WERI-Rb-1 (cell line): ENCODE data around the gene TMEM229B.

ENCODE experiments used
- DNase-seq: peaks from one replicate; pipeline ENCODE4 v3.0.0-alpha.2; 2020
- H3K27ac ChIP-seq: fragments of 250-450 bp; sonication (Bioruptor Pico); 2 replicates; pipeline ENCODE4 v1.5.1; 2020; ENCODE audit warnings: mild to moderate bottlenecking, moderate library complexity
- H3K27me3 ChIP-seq: fragments of 250-450 bp; sonication (Bioruptor Pico); 2 replicates; pipeline ENCODE4 v1.5.1; 2021; ENCODE audit warnings: mild to moderate bottlenecking, low read depth, moderate library complexity; ENCODE audit not compliant: insufficient read depth, severe bottlenecking
- H3K36me3 ChIP-seq: fragments of 250-450 bp; sonication (Bioruptor Pico); 2 replicates; pipeline ENCODE4 v1.5.1; 2020; ENCODE audit warnings: mild to moderate bottlenecking, moderate library complexity
- H3K4me3 ChIP-seq: 2 replicates; pipeline ENCODE4 v1.5.1; 2011; ENCODE audit warnings: low read depth, mild to moderate bottlenecking, control low read depth, low read length
- H3K9me3 ChIP-seq: fragments of 250-450 bp; sonication (Bioruptor Pico); 2 replicates; pipeline ENCODE4 v1.5.1; 2021; ENCODE audit warnings: mild to moderate bottlenecking, moderate library complexity; ENCODE audit not compliant: severe bottlenecking
- TF ChIP-seq, protein P1 (sequence below): IDR thresholded peaks from 2 replicates; pipeline ENCODE4 v1.5.1; 2011; ENCODE audit warnings: low read depth, mild to moderate bottlenecking, control low read depth, inconsistent platforms, low read length

The TMEM229B gene

DNA sequence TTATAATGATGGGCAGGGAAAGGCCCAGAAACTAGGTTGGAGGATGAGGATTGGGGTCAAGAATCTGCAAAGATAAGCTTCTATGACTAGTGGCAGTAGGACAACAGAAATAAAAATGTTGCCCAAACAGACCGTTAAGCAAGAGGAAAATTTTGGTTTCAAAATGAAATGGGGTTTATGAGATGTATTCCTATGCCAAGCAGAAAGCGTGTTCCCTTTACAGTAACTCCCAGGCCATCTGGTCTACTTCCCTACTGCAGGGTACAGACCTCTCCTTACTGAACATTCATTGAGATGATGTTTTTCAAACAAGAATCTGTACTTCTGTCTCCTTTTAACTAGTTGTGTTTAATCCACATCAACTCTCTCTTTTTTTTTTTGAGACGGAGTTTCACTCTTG lies 20.4 kb upstream of the TMEM229B start:
- H3K27me3 ChIP-seq: no peaks in the 10 kb centered on the region
- DNase-seq: no peak
- no peaks in the 10 kb centered on the region for H3K36me3 ChIP-seq
- no peak overlapping the region for H3K4me3 ChIP-seq
- TF ChIP-seq, protein P1, sequence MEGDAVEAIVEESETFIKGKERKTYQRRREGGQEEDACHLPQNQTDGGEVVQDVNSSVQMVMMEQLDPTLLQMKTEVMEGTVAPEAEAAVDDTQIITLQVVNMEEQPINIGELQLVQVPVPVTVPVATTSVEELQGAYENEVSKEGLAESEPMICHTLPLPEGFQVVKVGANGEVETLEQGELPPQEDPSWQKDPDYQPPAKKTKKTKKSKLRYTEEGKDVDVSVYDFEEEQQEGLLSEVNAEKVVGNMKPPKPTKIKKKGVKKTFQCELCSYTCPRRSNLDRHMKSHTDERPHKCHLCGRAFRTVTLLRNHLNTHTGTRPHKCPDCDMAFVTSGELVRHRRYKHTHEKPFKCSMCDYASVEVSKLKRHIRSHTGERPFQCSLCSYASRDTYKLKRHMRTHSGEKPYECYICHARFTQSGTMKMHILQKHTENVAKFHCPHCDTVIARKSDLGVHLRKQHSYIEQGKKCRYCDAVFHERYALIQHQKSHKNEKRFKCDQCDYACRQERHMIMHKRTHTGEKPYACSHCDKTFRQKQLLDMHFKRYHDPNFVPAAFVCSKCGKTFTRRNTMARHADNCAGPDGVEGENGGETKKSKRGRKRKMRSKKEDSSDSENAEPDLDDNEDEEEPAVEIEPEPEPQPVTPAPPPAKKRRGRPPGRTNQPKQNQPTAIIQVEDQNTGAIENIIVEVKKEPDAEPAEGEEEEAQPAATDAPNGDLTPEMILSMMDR: no peak
- no peaks in the 10 kb centered on the region for H3K9me3 ChIP-seq
- H3K27ac ChIP-seq: no peak overlapping the region

DNA sequence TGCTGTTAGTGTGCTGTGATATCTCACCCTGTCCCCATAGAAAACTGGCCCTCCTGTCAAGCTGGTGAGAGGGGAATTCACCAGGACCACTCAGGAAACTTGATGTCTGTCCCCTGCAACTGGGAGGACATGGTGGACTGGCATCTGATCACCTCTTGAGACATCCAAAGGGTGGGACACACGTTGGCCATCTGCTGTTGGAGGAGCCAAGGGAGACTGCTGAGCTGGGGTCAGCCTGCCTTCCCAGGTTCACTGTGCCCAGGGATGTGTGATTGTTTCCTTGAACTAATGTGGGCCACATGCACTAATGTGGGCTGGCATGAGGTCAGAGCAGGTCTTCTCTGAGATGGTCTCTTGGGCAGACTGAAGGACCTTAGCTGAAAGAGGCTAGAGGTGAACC lies 16.7 kb upstream of the TMEM229B start:
- Histone ChIP-seq H3K9me3 (no peaks in the 10 kb centered on the region), H3K4me3 (no peak overlapping the region)
- TF ChIP-seq, protein P1: no peak

DNA sequence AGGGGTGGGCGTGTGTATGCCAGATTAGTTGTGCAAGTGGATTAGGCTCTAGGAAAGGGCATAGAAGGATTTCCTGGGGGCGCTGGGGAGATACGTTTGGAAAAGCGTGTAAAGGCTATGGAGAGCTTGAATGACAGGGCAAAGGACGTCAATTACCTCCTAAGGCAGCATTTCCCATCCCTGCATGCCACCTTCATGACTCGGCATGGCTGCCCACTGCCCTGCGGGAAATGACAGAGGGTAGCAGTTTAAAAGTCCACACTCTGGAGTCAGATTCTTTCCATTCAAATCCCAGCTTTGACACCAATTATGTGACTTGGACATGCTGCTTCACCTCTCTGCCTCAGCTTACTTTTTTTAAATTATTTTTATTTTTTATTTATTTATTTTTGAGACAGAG lies 14.8 kb upstream of the TMEM229B start:
- Histone ChIP-seq H3K27me3 (no peaks in the 10 kb centered on the region), H3K27ac (no peak overlapping the region), H3K4me3 (peak overlapping the region; percentile 31), H3K36me3 (no peaks in the 10 kb centered on the region), H3K9me3 (no peaks in the 10 kb centered on the region)
- peak; percentile 63 for DNase-seq
- TF ChIP-seq, protein P1: no peak

More for the DNA sequence above, 16.7 kb upstream of the TMEM229B start:
- Histone ChIP-seq H3K27ac (no peak overlapping the region), H3K36me3 (no peaks in the 10 kb centered on the region), H3K27me3 (no peaks in the 10 kb centered on the region)
- DNase-seq: no peak

DNA sequence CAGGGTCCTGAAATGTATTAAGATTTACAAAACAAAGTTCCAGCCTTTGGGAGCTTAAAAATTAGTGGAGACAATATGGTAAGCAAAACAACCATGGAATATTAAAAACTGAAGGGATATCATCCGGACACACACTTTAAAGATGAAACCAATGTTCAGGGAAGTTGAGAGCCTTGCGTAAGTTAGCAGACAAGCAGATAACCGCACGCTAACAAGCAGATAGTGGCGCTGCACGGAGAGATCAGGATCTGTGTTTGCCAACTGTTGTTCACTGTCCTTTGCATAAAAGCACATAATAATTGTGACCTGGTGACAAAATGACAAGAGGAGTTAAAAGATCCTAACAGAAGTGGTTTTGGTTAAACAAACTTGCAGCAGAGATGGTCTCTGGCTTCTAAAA lies 14.3 kb upstream of the TMEM229B start:
- Histone ChIP-seq H3K9me3 (no peaks in the 10 kb centered on the region), H3K27ac (peak overlapping the region; percentile 16), H3K4me3 (peak overlapping the region; percentile 31), H3K36me3 (no peaks in the 10 kb centered on the region), H3K27me3 (no peaks in the 10 kb centered on the region)
- TF ChIP-seq, protein P1: no peak
- no peak for DNase-seq

DNA sequence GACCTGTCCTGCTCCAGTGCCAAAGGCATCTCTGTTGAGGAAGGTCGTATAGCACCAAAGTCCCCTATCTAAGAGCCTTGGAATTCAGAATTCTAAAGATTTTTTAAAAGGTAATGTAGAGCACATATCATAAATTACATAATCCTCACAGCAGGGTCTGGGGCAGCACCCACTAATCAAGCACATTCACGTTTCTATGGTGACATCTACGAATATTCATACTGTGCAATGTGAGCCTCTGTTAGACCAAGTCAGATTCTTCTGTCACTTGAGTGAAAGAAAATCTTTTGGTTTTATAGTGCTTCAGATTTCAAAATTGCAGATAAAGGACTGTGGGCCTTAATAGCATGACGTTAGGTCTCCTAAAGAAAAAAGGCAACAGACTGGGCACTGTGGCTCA lies 13.1 kb upstream of the TMEM229B start:
- H3K27me3 ChIP-seq: no peaks in the 10 kb centered on the region
- no peak overlapping the region for H3K4me3 ChIP-seq
- TF ChIP-seq, protein P1: no peak
- H3K27ac ChIP-seq: no peak overlapping the region
- H3K9me3 ChIP-seq: no peaks in the 10 kb centered on the region
- no peaks in the 10 kb centered on the region for H3K36me3 ChIP-seq
- DNase-seq: no peak

DNA sequence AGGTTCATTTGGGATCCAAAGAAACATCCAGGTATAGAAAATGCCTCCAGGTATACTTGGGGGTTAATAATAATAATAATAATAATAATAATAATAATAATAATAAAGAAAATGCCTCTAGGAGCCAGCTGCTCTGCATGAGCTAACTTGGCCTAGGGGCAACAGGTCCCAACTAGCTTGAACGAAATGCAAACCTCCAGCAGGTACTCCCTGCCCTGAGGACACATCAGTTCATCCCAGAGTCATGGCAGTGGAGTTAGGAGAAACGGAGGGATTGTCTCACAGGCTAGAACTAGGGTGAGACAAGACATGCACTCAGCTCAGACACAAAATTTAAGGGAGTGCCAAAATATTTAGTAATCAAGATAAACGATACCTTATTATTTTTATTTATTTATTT lies 12.5 kb upstream of the TMEM229B start:
- Histone ChIP-seq H3K27me3 (no peaks in the 10 kb centered on the region), H3K27ac (no peak overlapping the region), H3K4me3 (no peak overlapping the region), H3K9me3 (no peaks in the 10 kb centered on the region), H3K36me3 (no peaks in the 10 kb centered on the region)
- TF ChIP-seq, protein P1: no peak
- no peak for DNase-seq
